GM21526 (cell line): ENCODE data around the gene SLC35F4.

Source experiments
- ATAC-seq: cut with Tn5 transposase; IDR thresholded peaks from one replicate; pipeline ENCODE4 v1.9.1; 2021; ENCODE audit warnings: moderate library complexity; ENCODE audit not compliant: unreplicated experiment, low FRiP score

Gene SLC35F4

GRCh38 chr14:57851354-57851753 is 14.5 kb downstream of the SLC35F4 start:
- no peak for ATAC-seq

- no peak for ATAC-seq
Measured at GRCh38 chr14:57848786-57849185, 17.1 kb downstream of the SLC35F4 start.

DNA sequence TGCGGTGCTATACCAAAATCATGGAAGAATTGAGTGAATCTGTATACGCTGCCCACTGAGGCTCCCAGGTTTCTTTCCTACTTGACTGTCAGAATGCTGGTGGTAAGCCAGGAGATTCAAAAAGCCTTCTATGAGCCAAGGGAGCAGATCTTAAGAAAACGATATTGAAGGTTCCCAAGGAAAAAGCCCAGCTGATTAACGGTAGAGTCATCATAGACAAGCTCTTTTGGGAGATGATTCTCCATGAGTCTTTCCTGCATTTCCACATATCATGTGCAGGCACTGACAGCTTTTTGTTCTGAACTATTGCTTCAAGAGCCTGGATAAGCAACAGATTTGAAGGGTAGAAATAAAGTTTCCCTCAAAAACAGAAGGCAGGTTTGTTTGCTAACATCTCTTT is 17.5 kb downstream of the SLC35F4 start:
- ATAC-seq, result no peak

GRCh38 chr14:57847706-57848105 is 18.2 kb downstream of the SLC35F4 start:
- ATAC-seq, result no peak

GRCh38 chr14:57847096-57847495 is 18.8 kb downstream of the SLC35F4 start:
- ATAC-seq, result no peak

GRCh38 chr14:57846596-57846995 is 19.3 kb downstream of the SLC35F4 start:
- ATAC-seq, result no peak

- ATAC-seq, result no peak
Measured at GRCh38 chr14:57845802-57846531, 19.9 kb downstream of the SLC35F4 start.

GRCh38 chr14:57845316-57845715 is 20.6 kb downstream of the SLC35F4 start:
- no peak for ATAC-seq

DNA sequence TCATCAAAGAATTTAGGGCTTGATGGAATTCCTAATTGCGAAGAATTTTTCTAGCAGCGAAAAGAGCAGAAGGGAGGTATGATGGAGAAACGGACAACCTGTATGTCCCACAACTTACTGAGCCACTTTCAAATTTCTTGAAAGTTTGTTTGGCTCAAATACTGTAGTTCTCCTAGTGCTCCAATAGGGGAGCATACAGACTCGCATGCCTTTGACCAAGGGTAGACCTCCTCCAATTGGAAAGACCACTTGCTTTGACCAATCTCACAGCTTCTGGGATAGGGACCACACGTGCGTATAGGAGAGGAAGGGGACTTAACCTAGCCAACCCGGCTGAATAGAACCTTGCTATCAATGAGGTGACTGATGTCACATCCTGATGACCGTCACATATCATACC is 28.6 kb downstream of the SLC35F4 start:
- no peak for ATAC-seq

DNA sequence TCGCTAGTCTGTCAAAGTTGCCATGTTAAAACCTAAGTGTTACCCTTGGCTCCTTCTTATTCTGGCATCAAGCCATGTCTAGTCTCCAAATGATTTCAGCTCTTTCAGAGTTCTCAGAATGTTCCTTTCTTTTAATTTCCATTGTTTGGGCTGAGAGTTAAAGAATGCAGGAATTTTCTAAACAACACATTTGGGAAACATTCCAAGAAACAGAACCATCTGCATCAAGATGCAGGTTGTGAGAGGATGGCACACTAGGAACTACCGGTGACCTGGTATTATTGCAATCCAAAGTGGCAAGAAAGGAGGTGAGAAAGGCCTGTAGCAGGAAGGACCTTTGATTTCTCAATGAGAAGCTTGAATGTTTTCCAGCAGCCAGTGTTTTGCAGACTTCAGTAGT is 30.1 kb downstream of the SLC35F4 start:
- no peak for ATAC-seq

- ATAC-seq, result no peak
Measured at GRCh38 chr14:57834961-57835360, 30.9 kb downstream of the SLC35F4 start.

- no peak for ATAC-seq
Measured at GRCh38 chr14:57834001-57834598, 31.8 kb downstream of the SLC35F4 start.

DNA sequence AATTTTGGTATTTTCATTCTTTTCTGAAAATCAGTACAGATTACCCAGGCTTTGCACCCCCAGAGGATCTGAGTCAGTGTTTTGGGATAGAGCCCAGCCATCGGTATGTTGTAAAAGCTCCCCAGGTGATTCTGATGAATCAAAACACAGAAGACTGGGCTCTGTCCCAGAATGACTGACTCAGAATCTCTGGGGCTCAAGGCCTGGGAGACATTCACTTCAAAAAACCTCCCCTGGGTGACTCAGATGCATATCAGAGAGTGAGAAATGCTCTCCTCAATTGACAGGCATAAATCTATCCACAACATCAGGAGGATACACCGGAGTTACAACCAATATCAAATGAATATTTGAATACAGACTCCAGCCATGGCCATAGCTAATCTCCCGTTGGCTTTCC is 32.6 kb downstream of the SLC35F4 start:
- ATAC-seq, result no peak

- no peak for ATAC-seq
Measured at GRCh38 chr14:57831981-57832380, 33.9 kb downstream of the SLC35F4 start.

- no peak for ATAC-seq
Measured at GRCh38 chr14:57828713-57829112, 37.2 kb downstream of the SLC35F4 start.

GRCh38 chr14:57823015-57823660 is 42.8 kb downstream of the SLC35F4 start:
- ATAC-seq, result no peak

DNA sequence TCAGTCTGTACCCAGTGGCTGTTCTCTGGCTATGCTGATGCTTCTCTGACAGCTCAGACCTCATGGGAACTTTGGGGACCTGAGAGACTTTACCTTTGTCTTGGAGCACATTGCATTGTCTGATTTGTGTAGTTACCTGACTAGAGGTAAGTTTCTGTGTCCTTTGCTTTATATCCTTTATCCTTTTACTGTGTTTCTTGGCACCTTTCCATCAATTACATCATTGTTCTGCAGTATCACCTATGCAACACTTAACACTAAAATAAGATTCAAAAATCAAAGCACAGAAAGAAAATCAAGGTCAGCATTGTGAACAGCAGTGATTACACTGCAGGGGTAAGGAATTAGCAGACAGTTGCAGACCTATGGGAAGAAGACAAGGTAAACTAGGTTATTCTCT is 43.8 kb downstream of the SLC35F4 start:
- ATAC-seq, result no peak

GRCh38 chr14:57820581-57820980 is 45.3 kb downstream of the SLC35F4 start:
- ATAC-seq, result no peak

DNA sequence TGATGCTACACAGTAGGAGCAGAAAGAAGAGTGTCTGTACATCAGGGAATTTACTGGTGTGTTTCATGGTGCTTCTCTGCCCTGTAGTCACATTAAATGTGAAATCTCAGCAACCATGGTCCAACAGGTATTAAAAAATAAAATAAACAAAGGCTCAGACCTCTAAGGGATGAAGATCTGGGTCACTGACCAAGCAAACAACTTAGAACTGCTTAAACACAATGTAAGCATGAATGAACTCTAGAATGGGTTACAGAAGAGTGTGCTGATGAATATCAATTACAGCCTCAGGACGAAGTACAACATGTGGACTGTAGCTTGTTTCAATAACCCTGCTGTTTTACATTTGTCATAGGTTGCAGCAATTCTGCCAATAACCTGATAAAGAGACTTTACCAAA is 47.4 kb downstream of the SLC35F4 start:
- ATAC-seq, result no peak

GRCh38 chr14:57816568-57817284 is 49.2 kb downstream of the SLC35F4 start:
- ATAC-seq, result no peak

DNA sequence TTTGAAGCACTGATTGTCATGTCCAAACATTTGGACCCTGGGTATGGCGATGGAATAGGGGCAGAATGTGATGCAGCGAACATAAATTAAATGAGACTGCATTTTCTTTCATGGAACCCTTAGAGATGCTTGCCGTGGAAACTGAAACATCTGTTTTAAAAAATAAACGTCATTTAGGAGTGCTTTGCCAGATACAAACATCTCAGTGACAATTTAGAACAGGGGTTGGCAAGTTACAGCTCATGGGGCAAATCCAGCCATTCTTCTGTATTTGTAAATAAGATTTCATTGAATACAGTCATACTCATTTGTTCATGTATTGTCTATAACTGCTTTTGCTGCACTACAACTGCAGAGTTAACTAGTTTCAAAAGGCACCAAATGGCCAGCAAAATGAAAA is 51.2 kb downstream of the SLC35F4 start:
- ATAC-seq, result no peak
